NCI-H146 treated with DMSO at 0.1 percent for 48 hours (cell line): ENCODE results near the gene PDGFD.

Source experiments
- DNase-seq: peaks from one replicate; lab custom pipeline; 2025; ENCODE audit not compliant: unreplicated experiment; lab: John Stamatoyannopoulos, UW

Gene PDGFD

GRCh38 chr11:103960108-103960507, 203.8 kb downstream of the PDGFD start:
- no peak for DNase-seq

GRCh38 chr11:103959279-103959942, 204.5 kb downstream of the PDGFD start:
- DNase-seq: no peak

- no peak for DNase-seq
Measured at GRCh38 chr11:103958475-103959215, 205.3 kb downstream of the PDGFD start.

GRCh38 chr11:103953797-103954486, 210.0 kb downstream of the PDGFD start:
- peak; percentile 4 for DNase-seq

GRCh38 chr11:103949781-103950180, 214.2 kb downstream of the PDGFD start:
- DNase-seq: no peak

GRCh38 chr11:103948187-103948763, 215.7 kb downstream of the PDGFD start:
- DNase-seq: no peak

GRCh38 chr11:103947546-103947919, 216.4 kb downstream of the PDGFD start:
- no peak for DNase-seq

GRCh38 chr11:103946793-103947545, 217.0 kb downstream of the PDGFD start:
- no peak for DNase-seq

- DNase-seq: no peak
Measured at GRCh38 chr11:103944251-103944940, 219.6 kb downstream of the PDGFD start.

- DNase-seq: no peak
Measured at GRCh38 chr11:103942646-103943045, 221.3 kb downstream of the PDGFD start.

- DNase-seq: no peak
Measured at GRCh38 chr11:103940551-103940950, 223.4 kb downstream of the PDGFD start.

- no peak for DNase-seq
Measured at GRCh38 chr11:103939694-103940093, 224.3 kb downstream of the PDGFD start.

GRCh38 chr11:103936059-103936458, 227.9 kb downstream of the PDGFD start:
- no peak for DNase-seq

- no peak for DNase-seq
Measured at GRCh38 chr11:103935219-103935618, 228.7 kb downstream of the PDGFD start.

- DNase-seq: no peak
Measured at GRCh38 chr11:103929170-103929903, 234.6 kb downstream of the PDGFD start.

GRCh38 chr11:103928802-103929161, 235.2 kb downstream of the PDGFD start:
- DNase-seq: no peak

GRCh38 chr11:103928040-103928801, 235.7 kb downstream of the PDGFD start:
- no peak for DNase-seq

- DNase-seq: no peak
Measured at GRCh38 chr11:103927535-103927934, 236.4 kb downstream of the PDGFD start.

- DNase-seq: no peak
Measured at GRCh38 chr11:103926990-103927389, 237.0 kb downstream of the PDGFD start.
